HepG2 (cell line): ENCODE results near the gene SNAPC4. TPM values are rescaled to one million over a fixed set of nuclear protein-coding genes. Genes with fewer than 3 reads are reported as not detected.
A peak's percentile ranks its signal among the peaks of the same experiment; 100 is the strongest.

Source experiments
- ARNT ChIP-seq: fragments of 450-650 bp; IDR thresholded peaks from 2 replicates; pipeline ENCODE4 v1.6.1; 2017
- ASH2L ChIP-seq: fragments of 300-600, 200-600 bp; sonication (generic); IDR thresholded peaks from 2 replicates; pipeline ENCODE4 v1.7.0; 2017; ENCODE audit warnings: low read depth, mild to moderate bottlenecking, moderate library complexity, mixed read lengths, low read length; ENCODE audit not compliant: insufficient read length
- DBP ChIP-seq: sonication (generic); formaldehyde crosslinking; IDR thresholded peaks from 2 replicates; pipeline ENCODE4 v1.4.0; 2020; ENCODE audit warnings: missing genetic modification reagents; ENCODE audit errors: not compliant biosample characterization
- DMTF1 ChIP-seq: sonication (generic); formaldehyde crosslinking; IDR thresholded peaks from 2 replicates; pipeline ENCODE4 v1.4.0; 2020; ENCODE audit warnings: mild to moderate bottlenecking, missing genetic modification reagents
- FIP1L1 ChIP-seq: fragments of 200-400 bp; formaldehyde crosslinking; IDR thresholded peaks from 2 replicates; pipeline ENCODE4 v1.6.1; 2018; ENCODE audit warnings: low read depth, mild to moderate bottlenecking, low read length, moderate library complexity, borderline replicate concordance; ENCODE audit not compliant: insufficient read depth
- FOXJ3 ChIP-seq: sonication (generic); formaldehyde crosslinking; IDR thresholded peaks from 2 replicates; pipeline ENCODE4 v1.4.0; 2020; ENCODE audit warnings: missing genetic modification reagents, mild to moderate bottlenecking, borderline replicate concordance
- HNF4A ChIP-seq: sonication (generic); formaldehyde crosslinking; IDR thresholded peaks from 2 replicates; pipeline ENCODE4 v1.4.0; 2020; ENCODE audit warnings: missing genetic modification reagents
- MTF2 ChIP-seq: sonication (generic); formaldehyde crosslinking; IDR thresholded peaks from 2 replicates; pipeline ENCODE4 v1.5.0; 2020; ENCODE audit warnings: missing genetic modification reagents, borderline replicate concordance
- PCBP2 ChIP-seq: fragments of 200-400 bp; formaldehyde crosslinking; optimal IDR thresholded peaks from 2 replicates; pipeline ENCODE3; 2018; ENCODE audit warnings: low read length, low read depth; ENCODE audit not compliant: poor library complexity, severe bottlenecking
- PHF8 ChIP-seq: sonication (generic); formaldehyde crosslinking; IDR thresholded peaks from 2 replicates; pipeline ENCODE4 v1.5.0; 2020; ENCODE audit warnings: missing genetic modification reagents
- RNF2 ChIP-seq: fragments of 450-650 bp; conservative IDR thresholded peaks from 2 replicates; pipeline ENCODE4 v1.6.1; 2016; ENCODE audit warnings: low read depth
- YEATS4 ChIP-seq: sonication (generic); formaldehyde crosslinking; IDR thresholded peaks from 2 replicates; pipeline ENCODE4 v1.4.0; 2020; ENCODE audit warnings: missing genetic modification reagents, borderline replicate concordance
- ZBTB21 ChIP-seq: sonication (generic); formaldehyde crosslinking; IDR thresholded peaks from 2 replicates; pipeline ENCODE4 v1.4.0; 2020; ENCODE audit warnings: missing genetic modification reagents
- ZKSCAN5 ChIP-seq: sonication (generic); formaldehyde crosslinking; IDR thresholded peaks from 2 replicates; pipeline ENCODE4 v1.5.1; 2020; ENCODE audit warnings: mild to moderate bottlenecking, missing genetic modification reagents
- ZNF136 ChIP-seq: sonication (generic); formaldehyde crosslinking; IDR thresholded peaks from 2 replicates; pipeline ENCODE4 v1.8.1; 2022; ENCODE audit warnings: low read depth, mild to moderate bottlenecking, moderate library complexity, missing genetic modification reagents
- ZNF160 ChIP-seq: sonication (generic); formaldehyde crosslinking; IDR thresholded peaks from 2 replicates; pipeline ENCODE4 v1.8.0; 2022; ENCODE audit warnings: mild to moderate bottlenecking, inconsistent platforms, missing genetic modification reagents
- ZNF234 ChIP-seq: sonication (generic); formaldehyde crosslinking; conservative IDR thresholded peaks from 2 replicates; pipeline ENCODE4 v1.5.1; 2020; ENCODE audit warnings: mild to moderate bottlenecking, missing genetic modification reagents
- ZNF33A ChIP-seq: sonication (generic); formaldehyde crosslinking; IDR thresholded peaks from 2 replicates; pipeline ENCODE4 v1.5.1; 2020; ENCODE audit warnings: missing genetic modification reagents, mild to moderate bottlenecking, moderate library complexity, borderline replicate concordance
- ZNF430 ChIP-seq: sonication (generic); formaldehyde crosslinking; IDR thresholded peaks from 2 replicates; pipeline ENCODE4 v1.9.0; 2021; ENCODE audit warnings: mild to moderate bottlenecking, missing genetic modification reagents
- ZNF567 ChIP-seq: sonication (generic); formaldehyde crosslinking; IDR thresholded peaks from 2 replicates; pipeline ENCODE4 v1.8.1; 2023; ENCODE audit warnings: mild to moderate bottlenecking, missing genetic modification reagents, borderline replicate concordance
- ZNF841 ChIP-seq: sonication (generic); formaldehyde crosslinking; IDR thresholded peaks from 2 replicates; pipeline ENCODE4 v1.8.1; 2023; ENCODE audit warnings: missing genetic modification reagents, borderline replicate concordance
- ZZZ3 ChIP-seq: sonication (generic); formaldehyde crosslinking; IDR thresholded peaks from 2 replicates; pipeline ENCODE4 v1.4.0; 2020; ENCODE audit warnings: missing genetic modification reagents, mild to moderate bottlenecking, borderline replicate concordance
- polyA plus RNA-seq, 8 experiments: library from polyadenylated mRNA; depleted of rRNA in 3 of 8; stranded (reverse) in 7 of 8; unstranded in 1 of 8; fragments of >200 nt; fragmentation: Illumina TruSeq in 4 of 8; extraction: Trizol in 4 of 8; gene quantifications; 2 replicates each; pipeline versions ENCODE4 v1.2.1 to v1.2.3, GENCODE V29; 2011 to 2016; ENCODE audit warnings: low read depth in 4 of 8, missing spikeins in 1 of 8, mixed read lengths in 1 of 8; ENCODE audit not compliant: insufficient read depth in 1 of 8
- total RNA-seq, 5 experiments: library from RNA; depleted of rRNA; stranded (reverse); fragments of >200 nt; fragmentation: Illumina TruSeq; extraction: Trizol; gene quantifications; 2 replicates each; pipeline ENCODE4 v1.2.3, GENCODE V29; 2016; ENCODE audit warnings: low read depth in 1 of 5
- TF ChIP-seq, protein P1 (sequence below): sonication (generic); formaldehyde crosslinking; IDR thresholded peaks from 2 replicates; pipeline ENCODE4 v1.5.1; 2020; ENCODE audit warnings: mild to moderate bottlenecking, missing genetic modification reagents, moderate library complexity

Gene SNAPC4
- total and polyA plus RNA-seq, 2 of the 13 experiments (the other 11 are each of a cell fraction or from before 2014, with no cell fraction given) = 2.0 to 6.0 TPM

GRCh38 chr9:136410500-136411287, 10.7 kb upstream of the SNAPC4 start, which contains the start of the genes ENTR1 and PMPCA (continued):
- TF ChIP-seq ASH2L = peak; percentile 88
- TF ChIP-seq MTF2 (CRISPR knock-in tag) = no peak; the same call in 1 of the 2 replicates
- TF ChIP-seq FOXJ3 (CRISPR knock-in tag) = no peak
- no peak for TF ChIP-seq ZNF430 (CRISPR knock-in tag)
- TF ChIP-seq PCBP2 = no peak
- peak; percentile 30; the same call in 1 of the 2 replicates for TF ChIP-seq ZBTB21 (CRISPR knock-in tag)
- no peak for TF ChIP-seq ZNF567 (CRISPR knock-in tag)
- TF ChIP-seq, protein P1, sequence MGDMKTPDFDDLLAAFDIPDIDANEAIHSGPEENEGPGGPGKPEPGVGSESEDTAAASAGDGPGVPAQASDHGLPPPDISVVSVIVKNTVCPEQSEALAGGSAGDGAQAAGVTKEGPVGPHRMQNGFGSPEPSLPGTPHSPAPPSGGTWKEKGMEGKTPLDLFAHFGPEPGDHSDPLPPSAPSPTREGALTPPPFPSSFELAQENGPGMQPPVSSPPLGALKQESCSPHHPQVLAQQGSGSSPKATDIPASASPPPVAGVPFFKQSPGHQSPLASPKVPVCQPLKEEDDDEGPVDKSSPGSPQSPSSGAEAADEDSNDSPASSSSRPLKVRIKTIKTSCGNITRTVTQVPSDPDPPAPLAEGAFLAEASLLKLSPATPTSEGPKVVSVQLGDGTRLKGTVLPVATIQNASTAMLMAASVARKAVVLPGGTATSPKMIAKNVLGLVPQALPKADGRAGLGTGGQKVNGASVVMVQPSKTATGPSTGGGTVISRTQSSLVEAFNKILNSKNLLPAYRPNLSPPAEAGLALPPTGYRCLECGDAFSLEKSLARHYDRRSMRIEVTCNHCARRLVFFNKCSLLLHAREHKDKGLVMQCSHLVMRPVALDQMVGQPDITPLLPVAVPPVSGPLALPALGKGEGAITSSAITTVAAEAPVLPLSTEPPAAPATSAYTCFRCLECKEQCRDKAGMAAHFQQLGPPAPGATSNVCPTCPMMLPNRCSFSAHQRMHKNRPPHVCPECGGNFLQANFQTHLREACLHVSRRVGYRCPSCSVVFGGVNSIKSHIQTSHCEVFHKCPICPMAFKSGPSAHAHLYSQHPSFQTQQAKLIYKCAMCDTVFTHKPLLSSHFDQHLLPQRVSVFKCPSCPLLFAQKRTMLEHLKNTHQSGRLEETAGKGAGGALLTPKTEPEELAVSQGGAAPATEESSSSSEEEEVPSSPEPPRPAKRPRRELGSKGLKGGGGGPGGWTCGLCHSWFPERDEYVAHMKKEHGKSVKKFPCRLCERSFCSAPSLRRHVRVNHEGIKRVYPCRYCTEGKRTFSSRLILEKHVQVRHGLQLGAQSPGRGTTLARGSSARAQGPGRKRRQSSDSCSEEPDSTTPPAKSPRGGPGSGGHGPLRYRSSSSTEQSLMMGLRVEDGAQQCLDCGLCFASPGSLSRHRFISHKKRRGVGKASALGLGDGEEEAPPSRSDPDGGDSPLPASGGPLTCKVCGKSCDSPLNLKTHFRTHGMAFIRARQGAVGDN (CRISPR knock-in tag) = peak; percentile 67; the same call in 1 of the 2 replicates
- no peak for TF ChIP-seq HNF4A
- no peak for TF ChIP-seq ARNT
- TF ChIP-seq YEATS4 (CRISPR knock-in tag) = peak; percentile 83
- TF ChIP-seq FIP1L1 = no peak
- TF ChIP-seq DBP (CRISPR knock-in tag) = no peak
- TF ChIP-seq ZNF136 (CRISPR knock-in tag) = 0 out of 2 replicates have a peak, but pooled peaks have one; percentile 24
- TF ChIP-seq ZNF234 (CRISPR knock-in tag) = no peak
- no peak for TF ChIP-seq RNF2
- TF ChIP-seq ZNF160 (CRISPR knock-in tag) = no peak
- no peak for TF ChIP-seq ZZZ3 (CRISPR knock-in tag)
- no peak for TF ChIP-seq DMTF1 (CRISPR knock-in tag)
- TF ChIP-seq ZNF33A (CRISPR knock-in tag) = no peak
- no peak for TF ChIP-seq ZNF841 (CRISPR knock-in tag)
- TF ChIP-seq PHF8 (CRISPR knock-in tag) = peak; percentile 92
- no peak for TF ChIP-seq ZKSCAN5 (CRISPR knock-in tag)
